Activated CD8-positive, alpha-beta memory T cell treated with anti-CD3 and anti-CD28 coated beads, Interleukin-2, amount 50 U/mL, for 48 hours (primary cell): ENCODE measurements around the gene HSPA5.
A peak's percentile ranks its signal among the peaks of the same experiment; 100 is the strongest.
"Not testable (repeated sequence)": the region's sequence is repeated elsewhere in the genome, so short reads cannot be mapped to it uniquely, and the experiment has no call there.

Experiments used
- DNase-seq: peaks from one replicate; pipeline ENCODE4 v3.0.0-alpha.2; 2020

HSPA5 gene

DNA sequence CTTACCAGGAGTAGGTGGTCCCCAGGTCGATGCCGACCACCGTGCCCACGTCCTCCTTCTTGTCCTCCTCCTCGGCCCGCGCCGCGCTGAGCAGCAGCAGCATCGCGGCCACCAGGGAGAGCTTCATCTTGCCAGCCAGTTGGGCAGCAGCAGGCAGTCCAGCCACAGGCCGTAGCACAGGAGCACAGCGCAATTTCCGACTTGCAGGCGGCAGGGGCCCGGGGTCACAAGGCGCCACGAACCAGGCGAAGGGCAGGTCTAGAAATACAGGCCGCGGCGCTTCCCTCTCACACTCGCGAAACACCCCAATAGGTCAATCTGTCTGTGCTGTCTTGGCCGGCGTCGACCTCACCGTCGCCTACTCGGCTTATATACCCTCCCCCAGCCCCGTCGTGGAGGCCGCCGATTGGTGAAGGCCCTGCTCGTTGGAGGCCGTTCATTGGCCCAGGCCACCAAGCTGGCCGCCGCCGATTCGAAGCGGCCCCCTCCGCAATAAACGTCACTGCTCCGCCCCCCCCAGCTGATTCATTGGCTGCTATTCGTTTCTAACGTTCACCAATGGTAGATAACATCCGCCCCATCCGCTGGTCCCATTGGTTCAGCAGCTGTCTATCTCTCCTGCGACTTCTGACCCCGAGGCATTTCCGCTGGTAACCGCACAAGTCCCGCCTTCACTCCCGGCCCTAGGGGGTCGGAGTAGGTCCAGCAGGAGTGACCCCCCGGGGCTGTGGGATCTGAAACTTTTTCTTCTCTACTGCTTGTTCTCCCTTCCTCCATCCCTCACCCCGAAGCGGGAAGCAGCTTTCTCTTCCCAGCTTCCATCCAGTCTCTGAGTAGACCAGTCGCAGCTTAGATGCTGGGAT is at the start of gene HSPA5:
Gene HSPA5 (minus strand): TSS at position 344 of the 863 bp plus-strand sequence. CDS start 217 bp downstream, at position 127.
- DNase-seq, result peak; percentile 100

GRCh38 chr9:125286935-125287433 is 45.8 kb upstream of the HSPA5 start:
- not testable (repeated sequence) for DNase-seq

GRCh38 chr9:125284855-125285254 is 43.7 kb upstream of the HSPA5 start:
- DNase-seq, result no peak

- DNase-seq, result no peak
Measured at GRCh38 chr9:125280945-125281344, 39.8 kb upstream of the HSPA5 start.

GRCh38 chr9:125277411-125277810 is 36.3 kb upstream of the HSPA5 start:
- no peak for DNase-seq

GRCh38 chr9:125276771-125277170 is 35.6 kb upstream of the HSPA5 start:
- no peak for DNase-seq

DNA sequence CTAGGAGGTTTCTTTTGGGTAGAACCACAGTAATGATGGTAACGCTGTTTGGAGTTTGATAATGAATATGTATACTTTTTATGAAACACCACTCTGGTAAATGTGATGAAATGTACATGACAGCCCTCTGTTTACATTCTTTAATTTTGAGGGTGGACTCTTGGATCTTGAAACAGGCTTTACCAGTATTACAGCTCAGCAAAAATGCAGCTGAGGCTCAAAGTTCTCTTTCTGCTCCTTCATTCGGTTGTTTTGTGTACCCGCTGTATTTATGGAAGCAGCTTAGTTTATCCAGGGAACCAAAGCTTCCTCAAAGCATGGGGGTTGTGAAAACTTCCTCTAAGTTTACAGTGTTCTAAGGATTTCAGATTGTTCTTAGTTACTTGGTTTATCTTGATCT is 31.6 kb upstream of the HSPA5 start:
- no peak for DNase-seq

DNA sequence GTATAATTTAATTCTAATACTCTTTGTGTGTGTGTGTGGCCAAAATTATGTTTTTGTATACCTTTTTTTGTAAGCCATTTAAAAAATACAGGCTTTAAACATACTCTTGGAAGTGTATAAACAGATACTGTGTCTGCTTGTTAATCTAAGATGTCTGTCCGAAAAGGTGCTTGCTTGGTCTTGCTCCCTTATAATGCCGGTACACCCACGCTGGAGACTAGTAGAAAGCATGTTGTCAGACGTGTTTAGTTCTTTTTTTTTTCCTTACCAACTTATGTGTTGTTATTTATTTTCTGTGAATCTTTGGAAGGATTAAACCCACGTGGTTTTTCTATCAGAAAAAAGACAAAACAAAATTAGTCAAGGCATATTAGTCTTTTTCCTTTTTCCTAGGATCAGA is 29.9 kb upstream of the HSPA5 start:
- DNase-seq, result no peak

DNA sequence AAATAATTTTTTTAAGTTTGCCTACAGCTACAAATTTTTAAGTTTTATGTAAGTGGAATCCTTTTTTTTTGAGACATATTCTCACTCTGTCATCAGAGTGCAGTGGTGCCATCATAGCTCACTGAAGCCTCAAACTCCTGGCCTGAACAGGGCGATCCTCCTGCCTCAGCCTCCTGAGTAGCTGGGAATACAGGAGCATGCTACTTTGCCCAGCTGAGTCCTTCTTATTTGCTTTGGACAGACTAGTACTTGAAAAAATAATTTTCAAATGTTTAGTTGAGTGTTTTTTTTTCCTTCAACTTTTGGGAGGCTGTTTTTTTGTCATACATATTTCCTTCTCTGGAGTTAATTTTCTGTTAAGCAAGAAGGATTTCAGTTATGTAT is 27.9 kb upstream of the HSPA5 start:
- DNase-seq, result no peak

DNA sequence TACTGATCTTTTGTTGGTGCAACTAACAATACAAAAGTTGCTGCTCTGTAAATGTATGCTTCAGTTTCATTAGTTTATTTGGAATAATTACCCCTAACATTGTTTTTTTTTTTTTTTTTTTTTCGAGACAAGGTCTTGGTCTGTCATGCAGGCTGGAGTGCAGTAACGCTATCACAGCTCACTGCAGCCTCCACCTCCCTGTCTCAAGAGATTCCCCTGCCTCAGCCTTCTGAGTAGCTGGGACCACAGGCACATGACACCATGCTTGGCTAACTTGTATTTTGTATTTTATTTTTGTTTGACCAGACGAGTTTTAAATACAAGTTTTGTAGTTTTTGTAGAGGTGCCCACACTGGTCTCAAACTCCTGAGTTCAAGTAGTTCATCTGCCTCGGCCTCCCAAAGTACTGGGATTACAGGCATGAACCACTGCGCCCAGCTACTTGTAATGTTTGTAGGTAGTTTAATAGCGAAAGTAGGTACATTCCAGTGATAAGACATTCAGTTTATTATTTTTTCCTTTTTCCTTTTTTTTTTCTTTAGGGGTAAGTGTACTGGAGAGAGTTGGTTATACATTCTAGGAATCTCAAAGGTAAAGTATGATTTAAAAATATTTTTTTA is 27.4 kb upstream of the HSPA5 start:
- no peak for DNase-seq

- not testable (repeated sequence) for DNase-seq
Measured at GRCh38 chr9:125264068-125264467, 22.9 kb upstream of the HSPA5 start.

DNA sequence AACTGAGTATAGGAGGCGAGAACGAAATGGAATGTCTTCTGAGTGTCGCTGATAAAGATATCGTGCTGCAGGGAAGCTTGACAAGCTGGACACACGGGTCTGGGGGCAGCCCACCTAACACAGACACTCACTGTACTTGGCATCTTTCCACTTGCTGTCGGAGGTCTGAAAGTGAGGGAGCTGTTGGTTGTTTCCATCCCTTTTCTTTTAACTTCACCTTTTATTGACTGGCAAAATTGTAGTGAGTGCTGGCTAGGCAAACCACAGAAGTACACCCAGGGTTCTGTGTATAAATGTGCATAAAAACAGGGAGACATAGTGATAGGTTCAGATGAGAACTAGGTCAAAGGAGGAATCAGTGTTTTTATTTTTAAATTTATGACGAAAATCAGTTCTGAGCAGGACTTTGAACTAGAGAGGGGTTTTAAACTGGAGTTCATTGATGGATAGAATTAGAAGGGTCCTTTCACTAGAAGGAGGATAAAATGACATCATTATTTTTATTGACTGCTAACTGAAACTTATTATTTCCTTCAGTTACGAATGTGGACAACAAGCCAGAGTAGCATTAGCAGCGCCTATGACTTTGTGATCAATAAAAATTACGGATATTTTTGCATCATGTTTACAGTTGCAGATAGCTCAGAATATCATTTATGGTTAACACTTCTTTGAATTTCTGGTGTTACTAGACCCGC is 21.3 kb upstream of the HSPA5 start:
- DNase-seq, result no peak

GRCh38 chr9:125261501-125262293 is 20.6 kb upstream of the HSPA5 start, which contains the start of gene GAPVD1:
Gene GAPVD1, plus strand, starts transcription at chr9:125261826. Its CDS starts 37,096 bp downstream, at chr9:125298922.
- peak; percentile 97 for DNase-seq

- DNase-seq, result no peak
Measured at GRCh38 chr9:125260561-125260960, 19.4 kb upstream of the HSPA5 start.

- DNase-seq, result no peak
Measured at GRCh38 chr9:125258832-125259534, 17.8 kb upstream of the HSPA5 start.

GRCh38 chr9:125258160-125258785 is 17.1 kb upstream of the HSPA5 start:
- DNase-seq, result no peak

- no peak for DNase-seq
Measured at GRCh38 chr9:125255781-125256391, 14.7 kb upstream of the HSPA5 start.

GRCh38 chr9:125254231-125254630 is 13.1 kb upstream of the HSPA5 start:
- no peak for DNase-seq

DNA sequence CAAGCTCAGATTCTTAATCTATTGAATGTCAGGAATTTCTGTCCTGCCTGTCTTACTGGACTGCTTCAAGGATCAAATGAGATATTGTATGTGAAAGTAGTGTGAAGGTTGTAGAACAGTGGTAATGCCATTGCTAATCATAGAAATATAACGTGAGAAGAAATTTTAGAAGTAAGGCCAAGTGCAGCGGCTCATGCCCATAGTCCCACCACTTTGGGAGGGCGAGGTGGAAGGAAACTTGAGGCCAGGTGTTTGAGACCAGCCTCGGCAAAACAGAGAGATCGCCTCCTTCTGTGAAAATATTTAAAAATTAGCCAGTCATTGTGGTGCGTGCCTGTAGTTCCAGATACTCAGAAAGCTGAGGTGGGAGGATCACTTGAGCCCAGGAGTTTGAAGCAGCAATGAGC is 5.1 kb upstream of the HSPA5 start:
- no peak for DNase-seq

DNA sequence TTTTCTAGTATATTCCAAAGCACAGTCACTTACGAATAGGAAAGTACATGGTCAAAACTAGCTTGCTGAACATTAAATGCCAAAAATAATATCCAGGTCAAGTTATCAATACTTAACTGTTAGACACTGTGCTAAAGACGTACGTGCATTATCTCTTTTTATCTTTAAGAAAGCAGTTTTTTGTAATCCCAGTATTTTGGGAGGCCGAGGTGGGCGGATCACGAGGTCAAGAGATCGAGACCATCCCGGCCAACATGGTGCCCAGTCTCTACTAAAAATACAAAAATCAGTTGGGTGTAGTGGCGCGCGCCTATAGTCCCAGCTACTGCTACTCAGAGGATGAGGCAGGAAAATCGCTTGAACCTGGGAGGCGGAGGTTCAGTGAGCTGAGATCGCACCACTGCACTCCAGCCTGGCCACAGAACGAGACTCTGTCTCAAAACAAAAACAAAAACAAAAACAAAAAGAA is 2.7 kb upstream of the HSPA5 start:
- DNase-seq, result no peak
